NCI-H82 (cell line): Measurements from ENCODE around the gene SHANK3.

ENCODE experiments used
- DNase-seq: peaks from one replicate; lab custom pipeline; 2025; lab: John Stamatoyannopoulos, UW

Gene SHANK3

GRCh38 chr22:50699756-50700386, 27.2 kb downstream of the SHANK3 start:
- DNase-seq, result peak; percentile 56

GRCh38 chr22:50700387-50701075, 27.9 kb downstream of the SHANK3 start:
- DNase-seq, result no peak

GRCh38 chr22:50701076-50701419, 28.4 kb downstream of the SHANK3 start:
- no peak for DNase-seq

GRCh38 chr22:50701428-50702154, 29.0 kb downstream of the SHANK3 start:
- no peak for DNase-seq

DNA sequence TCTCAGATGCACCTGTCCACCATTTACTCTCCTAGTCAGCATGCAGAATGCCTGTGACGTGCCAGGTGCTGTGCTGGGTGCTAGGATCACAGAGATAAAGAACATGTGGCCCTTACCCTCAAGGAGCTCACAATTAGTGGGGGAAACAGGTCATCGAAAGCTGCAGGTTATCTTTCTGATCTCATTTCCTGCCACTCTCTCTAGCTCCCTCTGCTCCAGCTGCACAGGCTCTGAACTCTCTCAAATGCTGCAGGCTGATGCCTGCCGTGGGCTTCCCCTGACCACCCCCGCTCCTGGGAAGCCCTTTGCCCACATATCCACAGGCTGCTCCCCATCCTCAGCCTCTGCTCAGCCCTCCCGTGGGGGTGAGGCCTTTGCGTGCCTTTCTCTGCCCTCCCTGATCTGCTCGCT, 29.6 kb downstream of the SHANK3 start:
- DNase-seq, result no peak

DNA sequence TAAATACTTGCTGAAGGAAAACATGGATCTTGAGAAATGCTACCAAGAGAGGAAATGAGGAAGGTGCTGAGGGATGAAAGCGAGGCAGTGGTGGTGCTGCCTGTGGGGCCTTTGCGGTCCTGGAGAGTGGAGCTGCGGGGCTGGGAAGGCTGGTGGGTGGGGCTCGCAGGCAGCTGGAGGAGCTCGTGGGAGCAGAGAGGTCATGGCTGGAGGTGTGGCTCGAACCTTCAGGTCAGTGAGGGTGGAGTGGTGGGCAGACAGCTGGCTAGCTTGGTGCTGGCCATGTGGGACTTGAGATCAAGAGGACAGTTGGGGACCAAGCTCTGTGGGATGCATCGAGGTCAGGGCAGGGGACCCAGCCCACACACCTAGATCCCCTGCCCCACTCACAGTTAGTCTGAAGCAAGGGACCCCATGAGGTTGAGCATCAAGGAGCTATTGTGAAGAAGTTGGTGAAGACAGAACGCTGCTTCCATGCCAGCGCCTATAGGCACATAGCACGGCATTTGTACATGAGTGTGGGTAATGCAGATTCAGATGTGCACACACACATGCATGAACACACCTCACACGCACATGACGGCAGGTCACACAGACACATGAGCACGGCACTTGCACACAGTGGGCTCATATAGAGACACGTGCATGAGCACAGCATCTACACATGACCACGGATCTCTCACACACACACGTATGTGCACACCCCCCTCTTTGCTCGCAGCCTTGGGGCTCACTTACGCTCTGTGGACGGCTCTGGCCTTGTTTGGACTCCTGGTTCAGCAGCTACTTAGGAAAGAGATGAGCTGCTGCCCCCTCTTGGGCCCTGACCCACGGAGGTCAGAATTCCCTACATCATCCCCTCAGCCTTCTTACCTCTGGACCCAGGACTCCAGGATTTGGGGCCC, 30.4 kb downstream of the SHANK3 start:
- DNase-seq, result no peak

- DNase-seq, result no peak
Observed at GRCh38 chr22:50703726-50704509, 31.3 kb downstream of the SHANK3 start.

DNA sequence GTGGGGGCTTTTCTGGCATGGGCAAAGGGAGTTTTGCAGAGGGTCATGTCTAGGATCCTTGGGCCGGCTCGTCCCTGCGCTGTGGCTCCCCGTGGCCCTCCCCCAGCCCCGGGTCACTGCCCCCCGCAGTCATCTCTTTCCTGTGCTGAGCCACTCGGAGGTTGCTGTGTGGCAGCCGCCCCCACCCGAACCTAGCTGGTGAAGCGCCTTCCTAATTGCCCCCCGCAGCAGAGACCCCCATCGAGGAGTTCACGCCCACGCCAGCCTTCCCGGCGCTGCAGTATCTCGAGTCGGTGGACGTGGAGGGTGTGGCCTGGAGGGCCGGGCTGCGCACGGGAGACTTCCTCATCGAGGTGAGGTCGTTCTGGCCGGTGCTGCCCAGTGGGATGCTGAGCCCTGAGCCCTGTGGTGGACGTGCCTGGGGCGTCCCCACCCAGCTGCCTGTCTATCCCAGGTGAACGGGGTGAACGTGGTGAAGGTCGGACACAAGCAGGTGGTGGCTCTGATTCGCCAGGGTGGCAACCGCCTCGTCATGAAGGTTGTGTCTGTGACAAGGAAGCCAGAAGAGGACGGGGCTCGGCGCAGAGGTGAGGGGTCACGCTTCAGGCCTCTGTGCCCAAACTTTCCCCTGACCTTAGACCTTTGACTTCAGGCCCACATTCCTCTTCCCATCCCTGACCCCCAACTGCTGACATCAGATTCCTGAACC, 32.0 kb downstream of the SHANK3 start:
- DNase-seq, result no peak

- DNase-seq, result peak; percentile 79
Observed at GRCh38 chr22:50705219-50705691, 32.6 kb downstream of the SHANK3 start.

- no peak for DNase-seq
Observed at GRCh38 chr22:50705851-50706351, 33.3 kb downstream of the SHANK3 start.

DNA sequence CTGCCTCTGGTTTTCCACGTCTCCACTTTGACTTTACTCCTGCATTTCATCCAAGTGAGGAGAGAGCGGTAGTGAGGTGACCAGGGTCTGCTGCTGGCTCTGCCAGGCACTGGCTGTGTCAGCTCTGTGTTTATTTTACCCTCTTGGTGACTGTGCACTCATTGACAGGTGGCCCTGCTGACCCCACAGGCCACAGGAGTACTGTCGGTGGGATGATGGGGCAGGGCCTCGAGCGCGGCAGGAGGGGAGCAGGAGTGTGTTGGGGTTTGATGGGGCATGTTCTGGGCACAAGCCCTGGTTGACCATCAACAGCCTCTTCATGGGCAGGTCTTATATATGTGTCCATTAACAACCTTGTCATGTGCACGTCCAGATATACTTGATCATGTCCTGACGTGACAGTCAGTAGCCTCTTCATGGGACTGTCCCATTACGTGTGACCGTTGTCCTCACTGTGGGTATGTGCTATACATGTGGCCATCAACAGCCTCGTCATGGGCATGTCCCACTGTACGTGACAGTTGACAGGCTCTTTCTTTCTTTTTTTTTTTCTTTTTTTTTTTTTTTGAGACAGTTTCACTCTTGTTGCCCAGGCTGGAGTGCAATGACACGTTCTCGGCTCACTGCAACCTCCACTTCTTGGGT, 34.0 kb downstream of the SHANK3 start:
- no peak for DNase-seq

DNA sequence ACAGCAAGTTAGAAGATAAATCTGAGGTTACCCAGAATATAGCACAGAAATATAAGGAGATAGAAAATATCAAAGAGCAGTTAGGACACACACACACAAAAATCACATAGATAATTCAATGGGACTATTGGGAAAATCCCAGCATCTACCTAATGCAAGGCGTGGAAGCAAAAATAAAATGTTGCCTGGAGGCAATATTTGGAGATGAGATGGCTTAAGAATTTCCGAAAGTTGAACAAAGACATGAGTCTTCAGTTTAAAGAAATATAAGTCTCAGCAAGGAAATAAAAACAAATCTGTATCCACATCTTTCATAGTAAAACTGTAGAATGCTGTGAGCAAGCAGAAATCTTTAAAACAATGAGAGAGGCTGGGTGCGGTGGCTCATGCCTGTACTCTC, 35.9 kb downstream of the SHANK3 start:
- no peak for DNase-seq

GRCh38 chr22:50708996-50709395, 36.4 kb downstream of the SHANK3 start:
- DNase-seq, result no peak

- DNase-seq, result no peak
Observed at GRCh38 chr22:50710221-50710620, 37.6 kb downstream of the SHANK3 start.

- DNase-seq, result no peak
Observed at GRCh38 chr22:50710886-50711285, 38.3 kb downstream of the SHANK3 start.

DNA sequence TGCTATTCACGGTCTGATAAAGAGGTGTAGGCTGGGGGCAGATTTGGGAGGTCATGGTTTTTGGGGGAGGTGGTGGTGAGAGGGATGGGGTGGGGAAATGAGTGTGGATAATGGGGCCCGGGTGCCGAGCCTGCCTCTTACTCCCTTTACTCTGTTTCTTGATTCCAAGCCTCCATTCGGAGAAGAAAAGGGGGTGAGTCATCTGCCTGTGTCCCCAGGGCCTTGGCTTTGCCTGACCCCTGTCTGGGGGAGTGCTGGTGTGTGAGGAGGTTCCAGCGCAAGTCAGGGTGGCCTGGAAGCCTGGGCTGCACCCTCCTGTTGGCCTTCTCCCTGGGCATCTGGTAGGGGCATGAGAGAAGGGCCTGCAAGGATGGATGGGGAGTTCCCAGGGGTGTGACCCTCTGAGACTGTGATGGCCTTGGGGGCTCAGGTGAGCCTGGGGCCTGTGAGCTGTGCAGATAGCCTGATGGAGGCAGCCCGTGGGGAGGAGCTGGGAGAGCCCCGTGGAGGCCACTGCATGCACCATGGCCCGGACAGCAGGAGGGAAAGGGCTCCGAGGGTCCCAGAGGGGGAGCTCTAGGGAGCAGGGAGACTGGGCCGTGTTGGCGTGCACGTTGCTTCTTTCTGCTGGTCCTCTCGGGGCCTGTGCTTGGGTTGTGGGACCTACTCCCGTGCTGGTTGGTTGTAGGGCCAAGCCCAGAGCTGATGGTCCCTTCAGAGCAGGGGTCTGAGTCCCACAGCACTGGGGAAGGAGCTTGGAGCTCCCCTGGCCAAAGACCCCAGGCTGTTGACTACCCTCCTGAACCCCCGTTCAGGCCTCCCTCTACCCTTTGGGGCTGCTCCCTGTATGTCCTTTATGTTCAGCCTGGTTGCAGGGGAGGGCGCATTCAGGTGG, 39.1 kb downstream of the SHANK3 start:
- DNase-seq, result no peak

DNA sequence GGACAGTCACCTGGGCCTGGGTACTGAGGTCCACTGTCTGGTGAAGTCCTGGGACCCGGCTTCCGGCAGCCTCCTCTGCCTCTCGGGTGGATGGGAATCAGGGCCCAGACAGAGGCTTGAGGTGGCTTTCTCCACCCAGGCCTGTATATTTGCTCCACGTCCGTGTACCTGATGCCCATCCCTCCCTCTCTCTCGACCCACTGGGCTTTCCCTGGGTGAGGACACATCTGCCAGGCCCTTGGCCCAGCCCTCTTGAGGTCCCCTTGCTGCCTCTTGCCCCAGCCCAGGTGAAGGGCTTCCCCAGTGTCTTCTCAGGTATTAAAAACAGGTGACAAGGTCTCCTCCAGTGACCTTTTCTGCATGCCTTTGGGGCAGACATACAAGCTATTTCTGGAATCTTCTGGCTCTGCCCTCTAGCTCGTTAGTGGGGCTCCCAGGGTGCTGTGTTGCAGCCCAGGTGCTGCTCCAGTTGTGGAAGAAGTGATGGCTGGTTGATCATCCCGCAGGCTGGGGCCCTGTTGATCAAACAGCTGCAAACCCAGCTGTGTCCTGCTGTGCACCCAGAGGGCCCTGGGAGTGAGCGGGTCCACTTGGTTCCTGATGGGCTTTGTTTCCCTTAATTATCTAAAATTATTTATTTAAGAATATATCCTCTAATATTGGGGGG, 39.9 kb downstream of the SHANK3 start:
- no peak for DNase-seq

GRCh38 chr22:50713008-50713385, 40.4 kb downstream of the SHANK3 start:
- no peak for DNase-seq
